SK-N-SH (cell line): ENCODE data around the gene DCDC2B.

ENCODE experiments used
- CHD2 ChIP-seq: fragments of 150-350 bp; IDR thresholded peaks from 2 replicates; pipeline ENCODE4 v1.6.1; 2018; ENCODE audit warnings: low read length; ENCODE audit not compliant: partially characterized antibody
- EP300 ChIP-seq, 2 experiments: IDR thresholded peaks; 2 replicates each; pipeline versions ENCODE4 v1.4.0 to v1.6.1; 2012; ENCODE audit warnings: borderline replicate concordance in 1 of 2, low read depth in 1 of 2, low read length in 1 of 2
- FOXM1 ChIP-seq: IDR thresholded peaks from 2 replicates; pipeline ENCODE4 v1.4.0; 2012; ENCODE audit warnings: low read depth, mild to moderate bottlenecking
- GABPA ChIP-seq: IDR thresholded peaks from 2 replicates; pipeline ENCODE4 v1.4.0; 2012; ENCODE audit warnings: low read depth, mild to moderate bottlenecking
- POLR2AphosphoS5 ChIP-seq: IDR thresholded peaks from 2 replicates; pipeline ENCODE4 v1.6.1; 2012; ENCODE audit warnings: low read depth, low read length
- RAD21 ChIP-seq: IDR thresholded peaks from 2 replicates; pipeline ENCODE4 v1.6.1; 2012; ENCODE audit warnings: mild to moderate bottlenecking, low read length
- RCOR1 ChIP-seq: fragments of 150-350 bp; IDR thresholded peaks from 2 replicates; pipeline ENCODE4 v1.6.1; 2017; ENCODE audit warnings: antibody characterized with exemption, low read length
- SIN3A ChIP-seq: IDR thresholded peaks from 2 replicates; pipeline ENCODE4 v1.6.1; 2012; ENCODE audit warnings: low read depth, mild to moderate bottlenecking, low read length, moderate library complexity, borderline replicate concordance
- TAF1 ChIP-seq: IDR thresholded peaks from 2 replicates; pipeline ENCODE4 v1.6.1; 2012; ENCODE audit warnings: low read depth, mild to moderate bottlenecking, low read length, moderate library complexity, borderline replicate concordance
- TCF12 ChIP-seq: IDR thresholded peaks from 2 replicates; pipeline ENCODE4 v1.4.0; 2012
- YY1 ChIP-seq: IDR thresholded peaks from 2 replicates; pipeline ENCODE4 v1.4.0; 2012; ENCODE audit warnings: low read depth, mild to moderate bottlenecking
- TF ChIP-seq, protein P1 (sequence below): fragments of 200-600 bp; sonication (generic); IDR thresholded peaks from 2 replicates; pipeline ENCODE4 v1.6.1; 2017; ENCODE audit warnings: antibody characterized with exemption, mild to moderate bottlenecking, moderate library complexity

DNA sequence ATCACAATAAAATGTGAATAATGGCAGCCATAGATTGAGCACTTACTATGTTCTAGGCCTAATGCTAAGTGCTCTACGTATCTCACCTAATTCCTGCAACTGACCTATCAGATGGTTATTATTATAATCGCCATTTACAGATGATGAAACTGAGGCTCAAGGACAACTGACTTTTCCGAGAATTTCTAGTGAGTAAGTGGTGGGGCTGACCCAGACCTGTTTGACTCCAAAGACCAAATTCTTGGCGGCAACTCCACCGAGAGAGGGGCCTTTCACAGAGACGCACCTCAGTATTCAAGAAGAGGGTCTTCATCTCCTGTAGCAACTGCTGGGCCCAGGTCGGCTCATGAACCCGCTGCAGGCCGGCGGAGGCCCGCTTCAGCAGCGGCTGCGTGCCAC lies 12.7 kb downstream of the DCDC2B start:
- TF ChIP-seq FOXM1 (no peak), TCF12 (no peak), POLR2AphosphoS5 (no peak), SIN3A (no peak), RCOR1 (no peak), RAD21 (no peak), EP300 (IDR thresholded peaks at IDR 0.05; ENCODE audit: borderline replicate concordance in 1 of 2, low read depth in 1 of 2, low read length in 1 of 2) (no peak), CHD2 (no peak), GABPA (no peak), TAF1 (no peak), YY1 (no peak)
- TF ChIP-seq, protein P1, sequence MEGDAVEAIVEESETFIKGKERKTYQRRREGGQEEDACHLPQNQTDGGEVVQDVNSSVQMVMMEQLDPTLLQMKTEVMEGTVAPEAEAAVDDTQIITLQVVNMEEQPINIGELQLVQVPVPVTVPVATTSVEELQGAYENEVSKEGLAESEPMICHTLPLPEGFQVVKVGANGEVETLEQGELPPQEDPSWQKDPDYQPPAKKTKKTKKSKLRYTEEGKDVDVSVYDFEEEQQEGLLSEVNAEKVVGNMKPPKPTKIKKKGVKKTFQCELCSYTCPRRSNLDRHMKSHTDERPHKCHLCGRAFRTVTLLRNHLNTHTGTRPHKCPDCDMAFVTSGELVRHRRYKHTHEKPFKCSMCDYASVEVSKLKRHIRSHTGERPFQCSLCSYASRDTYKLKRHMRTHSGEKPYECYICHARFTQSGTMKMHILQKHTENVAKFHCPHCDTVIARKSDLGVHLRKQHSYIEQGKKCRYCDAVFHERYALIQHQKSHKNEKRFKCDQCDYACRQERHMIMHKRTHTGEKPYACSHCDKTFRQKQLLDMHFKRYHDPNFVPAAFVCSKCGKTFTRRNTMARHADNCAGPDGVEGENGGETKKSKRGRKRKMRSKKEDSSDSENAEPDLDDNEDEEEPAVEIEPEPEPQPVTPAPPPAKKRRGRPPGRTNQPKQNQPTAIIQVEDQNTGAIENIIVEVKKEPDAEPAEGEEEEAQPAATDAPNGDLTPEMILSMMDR: no peak
